22Rv1 (cell line): Measurements from ENCODE around the gene RAB31.

Source experiments
- ZFX ChIP-seq: fragments of 450-650 bp; IDR thresholded peaks from 2 replicates; pipeline ENCODE4 v1.6.1; 2017; ENCODE audit warnings: antibody characterized with exemption, borderline replicate concordance
- TF ChIP-seq, protein P1 (sequence below): fragments of 450-650 bp; IDR thresholded peaks from 2 replicates; pipeline ENCODE4 v1.5.1; 2017; ENCODE audit warnings: mild to moderate bottlenecking

- TF ChIP-seq, protein P1, sequence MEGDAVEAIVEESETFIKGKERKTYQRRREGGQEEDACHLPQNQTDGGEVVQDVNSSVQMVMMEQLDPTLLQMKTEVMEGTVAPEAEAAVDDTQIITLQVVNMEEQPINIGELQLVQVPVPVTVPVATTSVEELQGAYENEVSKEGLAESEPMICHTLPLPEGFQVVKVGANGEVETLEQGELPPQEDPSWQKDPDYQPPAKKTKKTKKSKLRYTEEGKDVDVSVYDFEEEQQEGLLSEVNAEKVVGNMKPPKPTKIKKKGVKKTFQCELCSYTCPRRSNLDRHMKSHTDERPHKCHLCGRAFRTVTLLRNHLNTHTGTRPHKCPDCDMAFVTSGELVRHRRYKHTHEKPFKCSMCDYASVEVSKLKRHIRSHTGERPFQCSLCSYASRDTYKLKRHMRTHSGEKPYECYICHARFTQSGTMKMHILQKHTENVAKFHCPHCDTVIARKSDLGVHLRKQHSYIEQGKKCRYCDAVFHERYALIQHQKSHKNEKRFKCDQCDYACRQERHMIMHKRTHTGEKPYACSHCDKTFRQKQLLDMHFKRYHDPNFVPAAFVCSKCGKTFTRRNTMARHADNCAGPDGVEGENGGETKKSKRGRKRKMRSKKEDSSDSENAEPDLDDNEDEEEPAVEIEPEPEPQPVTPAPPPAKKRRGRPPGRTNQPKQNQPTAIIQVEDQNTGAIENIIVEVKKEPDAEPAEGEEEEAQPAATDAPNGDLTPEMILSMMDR = no peak
- TF ChIP-seq ZFX = no peak
Observed at GRCh38 chr18:9897129-9897528, 189.0 kb downstream of the RAB31 start.
